Lower leg skin (tissue), 4 donors: Measurements from ENCODE around the gene DIO3. TPM values are rescaled to one million over a fixed set of nuclear protein-coding genes. Genes with fewer than 3 reads are reported as not detected.

Source experiments
- DNase-seq, 2 donors: peaks; one replicate each; pipeline ENCODE4 v3.0.0-alpha.2; 2019; ENCODE audit warnings: low spot score in 2 of 2
- H3K4me3 ChIP-seq: fragments of 200-600 bp; sonication (generic); 2 replicates; pipeline ENCODE4 v1.5.1; 2017; ENCODE audit warnings: mild to moderate bottlenecking, low read depth; ENCODE audit not compliant: poor library complexity, severe bottlenecking
- POLR2A ChIP-seq, 2 donors: fragments of 450-650 bp; IDR thresholded peaks; one replicate each; pipeline ENCODE4 v1.6.1; 2016 to 2017; ENCODE audit warnings: antibody characterized with exemption in 2 of 2, mild to moderate bottlenecking in 1 of 2, moderate library complexity in 1 of 2
- WGBS, 2 donors: methylation state at CpG; one replicate each; pipeline ENCODE4 v1.1.5; 2018; 5-methylcytosine and 5-hydroxymethylcytosine counted together
- intact Hi-C: fragments of 100-400 bp; cut with DNase I; formaldehyde crosslinking; loops from one replicate; pipeline ENCODE4 v1.15.0; 2023; ENCODE audit warnings: low total_unique reads
- total RNA-seq, 4 donors: library from RNA; depleted of rRNA; stranded (reverse); fragments of >200 nt; gene quantifications; one replicate each; pipeline ENCODE4 v1.1.0, GENCODE V29; 2016
- TF ChIP-seq, protein P1 (sequence below), 3 donors: fragments of 450-650 bp; IDR thresholded peaks; one replicate each; pipeline ENCODE4 v1.5.1; 2016; ENCODE audit warnings: antibody characterized with exemption in 3 of 3, mild to moderate bottlenecking in 3 of 3, moderate library complexity in 2 of 3

DIO3 gene
- total RNA-seq, 4 donors from 2014 or later, result 2.3 to 3.7 (median 2.7) TPM

GRCh38 chr14:101518611-101519473, 42.5 kb upstream of the DIO3 start:
- WGBS, 2 donors, result 44 to 51% methylated on average over 17 to 27 of the region's 28 CpGs
- no peak for TF ChIP-seq POLR2A (IDR thresholded peaks at IDR 0.05)
- TF ChIP-seq, protein P1, sequence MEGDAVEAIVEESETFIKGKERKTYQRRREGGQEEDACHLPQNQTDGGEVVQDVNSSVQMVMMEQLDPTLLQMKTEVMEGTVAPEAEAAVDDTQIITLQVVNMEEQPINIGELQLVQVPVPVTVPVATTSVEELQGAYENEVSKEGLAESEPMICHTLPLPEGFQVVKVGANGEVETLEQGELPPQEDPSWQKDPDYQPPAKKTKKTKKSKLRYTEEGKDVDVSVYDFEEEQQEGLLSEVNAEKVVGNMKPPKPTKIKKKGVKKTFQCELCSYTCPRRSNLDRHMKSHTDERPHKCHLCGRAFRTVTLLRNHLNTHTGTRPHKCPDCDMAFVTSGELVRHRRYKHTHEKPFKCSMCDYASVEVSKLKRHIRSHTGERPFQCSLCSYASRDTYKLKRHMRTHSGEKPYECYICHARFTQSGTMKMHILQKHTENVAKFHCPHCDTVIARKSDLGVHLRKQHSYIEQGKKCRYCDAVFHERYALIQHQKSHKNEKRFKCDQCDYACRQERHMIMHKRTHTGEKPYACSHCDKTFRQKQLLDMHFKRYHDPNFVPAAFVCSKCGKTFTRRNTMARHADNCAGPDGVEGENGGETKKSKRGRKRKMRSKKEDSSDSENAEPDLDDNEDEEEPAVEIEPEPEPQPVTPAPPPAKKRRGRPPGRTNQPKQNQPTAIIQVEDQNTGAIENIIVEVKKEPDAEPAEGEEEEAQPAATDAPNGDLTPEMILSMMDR (IDR thresholded peaks at IDR 0.05), result no peak
- DNase-seq, result peak; percentile 87 to 94
- no peak overlapping the region for H3K4me3 ChIP-seq
- intact Hi-C loops, result no loop called here

GRCh38 chr14:101520621-101521472, 40.4 kb upstream of the DIO3 start:
- intact Hi-C loops, result no loop called here
- no peak for TF ChIP-seq POLR2A (IDR thresholded peaks at IDR 0.05)
- TF ChIP-seq, protein P1 (IDR thresholded peaks at IDR 0.05), result no peak
- 67 to 75% methylated on average over 29 to 30 of the region's 30 CpGs for WGBS, 2 donors
- peak in 1 of 2 donors; percentile 69 for DNase-seq
- H3K4me3 ChIP-seq, result no peak overlapping the region

GRCh38 chr14:101521473-101521915, 39.8 kb upstream of the DIO3 start:
- no peak for DNase-seq
- WGBS, 2 donors, result 64% methylated on average over 16 to 17 of the region's 17 CpGs
- no peak overlapping the region for H3K4me3 ChIP-seq
- intact Hi-C loops, result no loop called here
- TF ChIP-seq, protein P1 (IDR thresholded peaks at IDR 0.05), result no peak
- no peak for TF ChIP-seq POLR2A (IDR thresholded peaks at IDR 0.05)

- 73 to 83% methylated on average over 7 to 8 of the region's 8 CpGs for WGBS, 2 donors
- H3K4me3 ChIP-seq, result no peak overlapping the region
- TF ChIP-seq POLR2A (IDR thresholded peaks at IDR 0.05), result no peak
- TF ChIP-seq, protein P1 (IDR thresholded peaks at IDR 0.05), result no peak
- intact Hi-C loops, result no loop called here
- DNase-seq, result no peak
Observed at GRCh38 chr14:101521978-101522377, 39.3 kb upstream of the DIO3 start.

- H3K4me3 ChIP-seq, result no peak overlapping the region
- TF ChIP-seq, protein P1 (IDR thresholded peaks at IDR 0.05), result no peak
- TF ChIP-seq POLR2A (IDR thresholded peaks at IDR 0.05), result no peak
- no peak for DNase-seq
- intact Hi-C loops, result no loop called here
- WGBS, 2 donors, result 54 to 56% methylated on average over 35 to 41 of the region's 41 CpGs
Observed at GRCh38 chr14:101525640-101526527, 35.4 kb upstream of the DIO3 start.
